ENCODE measurements around the gene NRAP. TPM values are rescaled to one million over a fixed set of nuclear protein-coding genes. Genes with fewer than 3 reads are reported as not detected.

NRAP gene
- polyA plus RNA-seq, 1 of the 3 experiments (the other 2 are of a cell fraction): not detected

- no peak overlapping the region for H3K4me3 ChIP-seq (ENCODE audit: low read depth in 2 of 2, low read length in 1 of 2)
- TF ChIP-seq RFX5 (IDR thresholded peaks at IDR 0.05; ENCODE audit: low read length): no peak
- no peak for TF ChIP-seq GATA2 (CRISPR knock-in tag; IDR thresholded peaks at IDR 0.05)
- TF ChIP-seq CTCF (IDR thresholded peaks at IDR 0.05): no peak
- TF ChIP-seq TEAD4 (IDR thresholded peaks at IDR 0.05; ENCODE audit: borderline replicate concordance, insufficient read depth): no peak
- TF ChIP-seq TCF12 (IDR thresholded peaks at IDR 0.05): no peak
- TF ChIP-seq FOSL2 (IDR thresholded peaks at IDR 0.05; ENCODE audit: borderline replicate concordance, low read depth): no peak
- TF ChIP-seq FOXM1 (IDR thresholded peaks at IDR 0.05; ENCODE audit: low read depth): no peak
- no peak for TF ChIP-seq EZH2phosphoT487 (IDR thresholded peaks at IDR 0.05; ENCODE audit: borderline replicate concordance, low read depth)
- no peak for TF ChIP-seq SMC3 (IDR thresholded peaks at IDR 0.05; ENCODE audit: low read depth, low read length)
- no peak for TF ChIP-seq POLR2AphosphoS5 (IDR thresholded peaks at IDR 0.05; ENCODE audit: low read depth, low read length)
- TF ChIP-seq REST (IDR thresholded peaks at IDR 0.05; ENCODE audit: low read depth, low read length): no peak
- TF ChIP-seq RCOR1 (IDR thresholded peaks at IDR 0.05; ENCODE audit: low read length): no peak
- TF ChIP-seq MXI1 (IDR thresholded peaks at IDR 0.05; ENCODE audit: low read depth, low read length): no peak
- no peak for TF ChIP-seq FOXJ3 (CRISPR knock-in tag; IDR thresholded peaks at IDR 0.05)
- TF ChIP-seq NRF1 (IDR thresholded peaks at IDR 0.05; ENCODE audit: low read depth, low read length): no peak
- TF ChIP-seq NFIC (IDR thresholded peaks at IDR 0.05; ENCODE audit: borderline replicate concordance): no peak
- TF ChIP-seq MEF2A (IDR thresholded peaks at IDR 0.05; ENCODE audit: borderline replicate concordance, low read depth): no peak
- no peak for TF ChIP-seq RXRA (IDR thresholded peaks at IDR 0.05; ENCODE audit: borderline replicate concordance, low read depth)
- no peaks in the 10 kb centered on the region for H3K27me3 ChIP-seq (ENCODE audit: insufficient read depth)
- DNase-seq: no peak
- H3K9me3 ChIP-seq: peaks cover 14% of the 10 kb centered on the region; the same call in 1 of the 2 replicates
- H4K20me1 ChIP-seq (ENCODE audit: insufficient read depth): no peaks in the 10 kb centered on the region
- CTCF ChIA-PET: no interaction called here
- H3K36me3 ChIP-seq (replicated peaks in 1 of 2; ENCODE audit: control insufficient read depth in 1 of 2, insufficient read depth in 2 of 2, low read length in 1 of 2): peaks cover 4 to 14% of the 10 kb centered on the region in 2 experiments
- POLR2A ChIA-PET: no interaction called here
- H3K9ac ChIP-seq: no peak overlapping the region
- no peaks in the 10 kb centered on the region for H3K9me2 ChIP-seq
- H3K27ac ChIP-seq (ENCODE audit: low read depth in 2 of 2, low read length in 1 of 2): no peak overlapping the region
- WGBS (ENCODE audit: low lambda C conversion rate): 33% methylated on average over 1 of the region's 1 CpG
- peaks cover 55% of the 10 kb centered on the region for H3K79me2 ChIP-seq (ENCODE audit: insufficient read depth)
- H3K4me2 ChIP-seq: no peak overlapping the region
- no peaks in the 10 kb centered on the region for H3F3A ChIP-seq (replicated peaks; ENCODE audit: insufficient read depth)
- H3K4me1 ChIP-seq (ENCODE audit: control insufficient read depth in 1 of 2, insufficient read depth in 2 of 2, low read depth in 1 of 2, low read length in 1 of 2): no peaks in the 10 kb centered on the region
- H2AFZ ChIP-seq (ENCODE audit: low read depth): no peak overlapping the region
These were observed 25.2 kb upstream of the NRAP start for GRCh38 chr10:113689057-113689456.
